GM21619 (cell line): ENCODE results near the gene UQCRC2.
"Not testable (repeated sequence)": the region's sequence is repeated elsewhere in the genome, so short reads cannot be mapped to it uniquely, and the experiment has no call there.

ENCODE experiments used
- ATAC-seq: cut with Tn5 transposase; IDR thresholded peaks from one replicate; pipeline ENCODE4 v1.9.1; 2021; ENCODE audit not compliant: unreplicated experiment

Gene UQCRC2

DNA sequence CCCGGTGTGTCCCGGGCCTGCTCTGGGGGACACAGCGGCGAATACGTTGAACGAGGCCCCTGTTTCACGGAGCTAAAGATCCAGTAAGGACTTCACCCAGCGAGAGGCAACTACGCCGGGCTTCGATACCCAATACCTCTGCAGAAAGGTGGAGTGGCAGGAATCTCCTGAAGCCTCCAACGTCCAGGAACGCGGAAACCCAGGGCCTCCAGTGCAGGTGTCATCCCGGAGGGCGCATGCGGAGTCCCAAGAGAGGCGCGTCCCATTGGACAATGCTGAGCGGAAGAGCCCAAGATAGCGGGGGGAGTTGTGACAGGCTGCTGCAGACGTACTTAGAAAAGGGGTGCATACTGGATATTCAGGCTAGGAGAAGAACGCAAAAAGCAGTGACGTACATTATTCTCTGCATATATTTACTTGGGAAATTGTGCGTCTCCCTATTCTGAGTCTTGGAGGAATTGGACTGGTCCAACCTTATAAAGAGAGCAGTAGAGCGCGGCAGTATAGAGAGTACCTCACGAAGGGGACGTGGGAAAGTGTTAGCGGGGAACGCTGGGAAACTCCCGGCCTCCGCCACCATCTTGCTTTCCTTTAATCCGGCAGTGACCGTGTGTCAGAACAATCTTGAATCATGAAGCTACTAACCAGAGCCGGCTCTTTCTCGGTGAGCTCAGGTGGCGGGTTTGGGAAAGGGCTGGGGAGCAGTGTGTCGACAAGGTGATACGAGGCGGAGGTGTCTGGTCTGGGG lies at the start of gene UQCRC2:
Gene UQCRC2 (plus strand): TSS at position 569 of the 748 bp plus-strand sequence. CDS start 63 bp downstream, at position 632.
- peak; percentile 88 for ATAC-seq

DNA sequence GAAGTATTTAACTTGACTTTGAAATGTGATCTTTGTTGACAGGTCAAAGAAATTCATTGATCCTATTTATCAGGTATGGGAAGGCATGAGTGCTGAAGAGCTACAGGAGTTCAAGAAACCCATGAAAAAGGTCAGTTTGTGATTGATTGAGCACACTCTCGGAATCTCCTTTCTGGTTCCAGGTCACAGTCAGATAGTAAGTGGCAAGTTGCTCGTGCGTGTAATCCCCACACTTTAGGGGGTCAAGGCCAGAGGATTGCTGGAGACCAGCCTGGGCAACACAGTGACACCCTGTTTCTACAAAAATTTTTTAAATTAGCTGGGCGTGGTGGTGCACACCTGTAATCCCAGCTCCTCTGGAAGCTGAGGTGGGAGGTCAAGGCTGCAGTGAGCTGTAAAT lies 20.5 kb upstream of the UQCRC2 start:
- not testable (repeated sequence) for ATAC-seq

DNA sequence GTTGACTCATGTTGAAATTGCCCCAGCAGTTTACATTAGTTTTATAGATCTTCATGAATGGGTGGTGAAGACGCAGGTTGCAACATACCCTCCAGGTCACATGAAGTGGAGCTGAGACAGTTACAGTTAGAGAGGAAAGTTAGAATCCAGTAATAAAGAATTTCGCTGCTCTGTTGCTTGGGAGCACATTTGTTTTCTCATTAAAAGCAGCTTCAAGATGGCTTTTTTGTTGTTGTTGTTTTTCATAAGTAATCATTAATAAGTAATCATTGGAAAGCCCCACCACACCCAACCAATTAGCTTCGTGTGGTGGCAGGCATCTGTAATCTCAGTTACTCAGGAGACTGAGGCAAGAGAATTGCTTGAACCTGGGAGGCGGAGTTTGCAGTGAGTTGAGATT lies 19.8 kb upstream of the UQCRC2 start:
- not testable (repeated sequence) for ATAC-seq

DNA sequence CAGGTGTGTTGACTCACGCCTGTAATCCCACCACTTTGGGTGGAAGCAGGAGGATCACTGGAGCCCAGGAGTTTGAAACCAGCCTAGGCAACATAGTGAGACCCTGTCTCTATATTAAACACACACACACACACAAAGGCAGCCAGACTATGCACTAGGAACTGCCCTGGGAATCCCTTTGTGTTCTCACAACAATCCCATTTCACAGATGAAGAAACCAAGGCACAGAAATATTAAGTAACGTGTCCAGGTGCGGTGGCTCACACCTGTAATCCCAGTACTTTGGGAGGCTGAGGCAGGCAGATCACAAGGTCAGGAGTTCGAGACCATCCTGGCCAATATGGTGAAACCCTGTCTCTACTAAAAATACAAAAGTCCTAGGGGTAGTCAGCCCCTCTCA lies 19.4 kb upstream of the UQCRC2 start:
- not testable (repeated sequence) for ATAC-seq

DNA sequence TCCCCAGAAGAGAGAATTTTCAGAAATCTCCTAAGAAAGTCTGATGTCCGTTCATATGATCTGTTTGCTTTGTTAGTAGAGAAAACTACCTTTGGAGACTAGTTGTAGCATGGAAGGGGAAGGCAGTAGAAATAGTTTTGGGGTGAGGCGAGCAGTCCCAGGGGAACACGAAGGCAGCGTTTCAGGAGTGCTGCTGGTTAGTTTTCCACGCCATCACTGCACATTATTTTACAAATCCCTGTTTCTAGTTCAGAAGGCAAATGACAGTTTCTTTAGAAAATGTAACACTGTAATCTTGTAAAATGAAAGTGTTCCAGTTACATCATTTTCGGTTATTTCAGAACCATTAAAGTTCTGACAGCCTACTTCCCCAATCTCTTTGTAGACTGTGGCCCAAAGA lies 16.9 kb upstream of the UQCRC2 start:
- ATAC-seq = not testable (repeated sequence)

DNA sequence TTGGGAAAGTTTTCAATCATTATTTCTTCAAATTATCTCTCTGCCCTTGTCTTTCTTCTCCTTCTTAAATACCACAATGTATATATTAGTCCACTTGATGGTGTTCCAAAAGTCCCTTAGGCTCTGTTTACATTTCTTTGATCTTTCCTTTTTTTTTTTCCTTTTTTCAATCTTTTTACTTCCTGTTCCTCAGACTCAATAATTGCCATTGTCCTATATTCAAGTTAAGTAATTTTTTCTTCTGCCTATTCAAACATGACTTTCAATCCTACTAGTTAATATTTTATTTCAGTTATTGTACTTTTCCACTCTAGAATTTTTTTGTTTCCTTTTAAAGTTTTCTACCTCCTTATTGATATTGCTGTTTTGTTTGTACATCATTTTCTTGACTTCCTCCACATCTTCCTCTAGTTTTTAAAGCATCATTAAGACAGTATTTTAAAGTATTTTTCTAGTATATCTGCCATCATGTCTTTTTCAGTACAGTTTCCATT lies 15.8 kb upstream of the UQCRC2 start:
- ATAC-seq = no peak

DNA sequence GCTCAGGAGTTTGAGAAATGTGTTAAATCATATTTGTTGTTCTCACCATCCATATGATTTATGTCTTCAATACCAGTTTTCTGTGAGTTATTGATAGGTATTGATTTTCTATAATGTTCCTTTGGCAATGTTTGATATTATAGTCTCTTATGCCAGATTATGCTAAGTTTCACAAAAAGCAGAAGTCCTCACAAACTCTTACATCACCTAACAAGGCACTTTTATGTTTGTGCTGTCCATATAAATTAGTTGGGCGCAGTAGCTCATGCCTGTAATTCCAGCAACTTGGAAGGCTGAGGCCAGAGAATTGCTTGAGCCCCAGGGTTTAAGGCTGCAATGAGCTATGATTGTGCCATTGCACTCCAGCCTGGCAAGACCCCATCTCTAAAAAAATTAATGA lies 12.6 kb upstream of the UQCRC2 start:
- ATAC-seq = no peak

DNA sequence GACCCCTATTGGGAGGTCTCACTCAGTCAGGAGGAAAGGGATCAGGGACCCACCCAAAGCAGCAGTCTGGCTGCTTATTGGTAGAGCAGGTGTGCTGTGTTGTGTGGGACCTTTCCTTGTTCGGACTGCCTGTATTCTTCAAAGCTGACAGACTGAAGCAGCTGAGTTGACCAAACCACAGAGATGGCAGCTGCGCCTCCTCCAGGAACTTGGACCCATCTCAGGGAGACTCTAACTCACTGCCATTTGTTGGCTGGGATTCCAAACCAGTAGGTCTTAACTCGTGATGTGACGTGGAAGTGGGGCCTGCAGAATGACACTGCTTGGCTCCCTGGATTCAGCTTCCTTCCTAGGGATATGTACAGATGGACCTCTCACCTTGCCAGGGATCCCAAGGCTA lies 9.6 kb upstream of the UQCRC2 start:
- no peak for ATAC-seq

DNA sequence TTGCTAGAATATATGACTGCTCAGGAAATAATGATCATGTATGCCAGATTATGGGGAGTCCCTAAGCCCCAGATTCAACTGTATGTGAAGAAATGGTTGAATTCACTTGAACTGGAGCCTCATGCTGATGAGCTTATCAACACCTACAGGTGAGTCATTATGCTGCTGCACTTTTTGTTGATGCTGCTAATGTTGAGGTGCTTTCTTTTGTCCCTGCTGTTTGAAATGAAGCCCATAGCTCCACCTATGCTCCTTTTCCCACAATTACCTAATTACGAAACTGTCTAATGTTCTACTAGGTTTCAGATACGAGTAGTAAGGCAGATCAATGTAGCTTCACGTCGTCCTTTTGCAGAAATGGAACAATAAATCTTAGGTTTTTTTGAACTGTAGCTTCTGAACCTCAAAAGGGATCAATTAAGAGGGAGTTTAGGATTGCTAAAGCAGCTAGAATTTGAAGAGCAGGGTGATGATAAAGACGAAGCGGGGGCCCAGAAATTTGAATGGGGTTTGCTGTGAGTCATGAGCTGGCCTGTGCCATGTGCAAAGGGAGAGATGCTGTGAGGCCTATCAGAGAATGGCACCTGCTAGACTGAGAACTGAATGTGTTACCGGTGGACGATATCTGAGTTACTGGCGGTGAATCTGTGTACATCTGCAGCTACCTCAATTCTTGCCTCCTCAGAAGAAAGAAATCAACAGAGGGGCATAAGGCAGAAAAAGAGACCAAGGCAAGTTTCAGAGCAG lies 6.1 kb upstream of the UQCRC2 start:
- no peak for ATAC-seq

DNA sequence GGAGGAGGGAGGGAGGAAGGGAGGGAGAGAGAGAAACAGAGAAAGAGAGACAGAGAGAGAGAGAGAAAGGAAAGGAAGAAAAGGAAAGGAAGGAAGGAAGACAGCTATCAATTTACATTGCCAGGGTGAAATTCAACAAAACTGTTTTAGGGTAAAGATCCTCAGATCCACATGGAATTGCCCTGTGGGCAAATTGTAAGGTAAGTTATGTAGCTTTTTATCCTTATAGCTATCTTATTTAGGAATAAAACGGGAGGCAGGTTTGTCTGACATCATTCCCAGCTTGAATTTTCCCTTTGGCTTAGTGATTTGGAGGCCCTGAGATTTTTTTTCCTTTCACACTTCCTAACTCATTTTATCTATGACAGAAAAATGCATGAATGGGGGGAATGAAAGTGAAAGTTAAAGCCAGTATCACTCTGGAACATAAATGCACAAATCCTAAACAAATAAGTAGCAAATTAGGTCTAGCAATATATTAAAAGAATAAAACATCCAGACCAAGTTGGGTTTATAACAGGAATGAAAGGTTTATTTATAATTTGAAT lies 3.4 kb upstream of the UQCRC2 start:
- no peak for ATAC-seq

DNA sequence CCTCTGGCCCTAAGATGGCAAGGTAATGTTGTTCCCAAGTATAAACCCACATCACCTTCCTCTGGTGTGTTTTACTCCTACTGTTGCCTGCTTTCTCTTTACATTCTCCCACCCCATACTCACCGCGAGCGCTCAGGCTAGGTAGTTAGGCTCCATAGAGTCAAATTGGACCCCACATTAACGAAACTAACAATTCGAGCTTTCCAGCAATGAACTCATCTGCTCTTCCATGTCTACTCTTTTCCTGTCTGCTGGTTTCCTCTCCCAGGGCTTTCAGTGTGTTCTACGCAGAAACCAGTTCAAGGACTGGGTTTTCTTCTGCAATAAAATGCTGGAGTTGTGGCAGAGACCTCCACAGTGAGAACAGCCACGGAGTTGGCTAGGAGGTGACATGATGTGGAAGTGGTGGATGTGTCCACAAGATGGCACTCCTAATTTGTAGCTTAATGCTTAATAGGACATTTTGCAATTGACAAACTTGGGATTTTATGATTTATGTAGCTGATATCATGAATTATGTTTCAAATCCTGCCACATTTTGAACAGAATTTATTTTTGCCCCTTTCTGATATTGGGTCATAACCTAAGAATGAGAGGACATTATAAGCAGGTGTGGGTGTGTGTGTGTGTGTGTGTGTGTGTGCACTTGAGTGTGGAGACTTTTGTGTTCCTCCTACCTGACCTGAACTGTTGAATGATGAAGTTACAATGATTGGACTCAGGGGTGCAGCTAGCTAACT lies 2.2 kb upstream of the UQCRC2 start:
- no peak for ATAC-seq

DNA sequence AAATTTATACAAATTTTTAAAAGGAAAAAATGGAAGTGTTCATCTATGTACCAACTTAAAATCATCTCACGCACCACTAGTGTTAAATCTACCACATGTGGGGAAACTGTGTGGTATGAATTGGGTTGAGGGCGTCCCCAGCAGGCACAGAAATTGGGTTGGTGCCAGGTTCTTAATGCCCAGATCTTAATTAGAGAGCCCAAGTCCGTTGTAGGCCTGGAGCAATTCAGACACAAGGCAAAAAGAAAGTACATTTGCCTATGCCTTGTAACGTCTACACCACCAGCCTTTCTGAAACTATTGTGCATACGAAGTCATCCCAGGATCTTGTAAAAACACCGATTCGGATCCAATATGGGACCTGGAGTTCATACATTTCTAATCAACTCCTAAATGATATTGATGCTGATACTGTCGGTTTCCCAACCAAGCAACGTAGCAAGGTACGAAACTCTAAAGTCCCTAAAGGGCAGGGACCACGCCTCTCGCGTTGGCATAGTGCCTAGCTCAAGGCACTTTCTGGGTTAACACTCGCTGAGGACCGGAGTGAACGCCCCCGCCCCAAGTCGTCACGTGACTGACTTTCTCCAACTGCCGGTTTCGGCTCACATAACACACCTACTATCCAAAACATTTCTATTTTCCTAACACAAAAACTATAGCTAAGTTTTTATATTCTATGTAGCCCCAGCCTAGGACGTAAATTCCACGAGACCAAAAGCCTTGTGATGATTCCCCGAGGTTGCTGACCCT lies 945 bp upstream of the UQCRC2 start:
- peak; percentile 26 for ATAC-seq

DNA sequence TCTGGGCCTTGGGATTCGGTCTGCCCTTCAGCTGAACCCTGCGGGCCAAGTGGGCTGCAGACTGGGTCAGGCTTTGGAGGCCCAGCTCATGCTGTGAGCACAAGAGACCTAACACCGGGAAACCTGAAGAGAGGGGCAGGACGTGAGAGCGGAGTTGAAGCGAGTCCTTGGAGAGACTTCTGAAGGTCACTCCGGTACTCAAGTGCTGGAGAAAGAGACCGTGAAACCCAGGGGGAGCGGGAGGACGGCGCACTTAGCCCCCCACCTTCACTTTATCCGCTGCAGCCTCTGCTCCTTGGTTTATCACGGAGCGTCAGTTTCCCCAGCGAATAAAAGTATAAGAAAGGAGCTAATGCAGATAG lies 361 bp downstream of the UQCRC2 start:
- ATAC-seq = no peak

DNA sequence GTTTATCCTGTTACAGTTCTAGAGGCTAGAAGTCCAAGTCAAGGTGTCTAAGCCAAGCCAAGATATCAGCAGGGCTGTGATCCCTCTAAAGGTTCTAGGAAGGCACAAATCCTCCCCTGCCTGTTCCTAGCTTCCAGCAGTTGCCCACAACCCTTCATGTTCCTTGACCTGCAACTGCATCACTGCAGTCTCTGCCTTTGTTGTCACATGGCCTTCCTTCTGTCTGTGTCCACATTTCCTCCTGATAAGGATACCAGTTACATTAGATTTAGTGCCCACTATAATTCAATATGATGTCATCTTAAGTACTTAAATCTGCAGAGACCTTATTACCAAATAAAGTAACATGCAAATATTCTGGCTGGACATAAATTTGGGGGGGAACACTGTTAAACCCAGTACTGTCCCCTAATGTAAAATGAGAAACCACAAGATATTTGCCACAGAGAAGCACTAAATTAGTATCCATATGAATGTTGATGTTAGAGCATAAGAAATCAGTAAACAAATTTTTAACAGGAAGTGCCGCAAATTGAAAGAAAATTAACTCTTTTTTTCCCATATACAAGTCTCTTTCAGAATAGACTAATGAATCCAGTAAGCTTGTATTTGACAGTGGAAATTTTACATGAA lies 4.7 kb downstream of the UQCRC2 start:
- no peak for ATAC-seq

DNA sequence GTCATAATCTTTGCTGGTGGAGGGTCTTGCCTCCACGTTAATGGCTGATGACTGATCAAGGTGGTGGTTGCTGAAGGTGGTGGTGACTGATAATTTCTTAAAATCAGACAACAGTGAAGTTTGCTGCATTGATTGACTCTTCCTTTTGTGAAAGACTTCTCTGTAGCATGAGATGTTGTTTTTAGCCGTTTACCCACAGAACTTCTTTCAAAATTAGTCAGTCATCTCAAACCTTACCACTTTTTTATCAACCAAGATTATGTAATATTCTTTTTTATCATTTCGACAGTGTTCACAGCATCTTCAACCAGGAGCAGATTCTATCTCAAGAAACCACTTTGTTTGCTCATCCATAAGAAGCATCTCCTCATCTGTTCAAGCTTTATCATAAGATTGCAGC lies 5.9 kb downstream of the UQCRC2 start:
- ATAC-seq = no peak

DNA sequence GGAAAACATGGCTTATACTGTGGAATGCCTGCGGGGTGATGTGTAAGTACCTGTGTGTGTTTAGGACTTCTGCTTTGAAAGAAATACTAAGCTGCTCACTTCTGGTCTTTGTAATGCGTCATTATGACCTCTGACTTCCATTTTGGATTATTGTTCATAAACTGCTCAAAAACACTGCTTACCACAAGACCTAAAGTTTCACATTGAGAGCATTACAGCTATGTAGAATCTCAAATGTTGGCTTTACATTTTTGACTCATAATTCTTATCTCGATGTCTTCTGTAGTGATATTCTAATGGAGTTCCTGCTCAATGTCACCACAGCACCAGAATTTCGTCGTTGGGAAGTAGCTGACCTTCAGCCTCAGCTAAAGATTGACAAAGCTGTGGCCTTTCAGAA lies 9.3 kb downstream of the UQCRC2 start:
- no peak for ATAC-seq

DNA sequence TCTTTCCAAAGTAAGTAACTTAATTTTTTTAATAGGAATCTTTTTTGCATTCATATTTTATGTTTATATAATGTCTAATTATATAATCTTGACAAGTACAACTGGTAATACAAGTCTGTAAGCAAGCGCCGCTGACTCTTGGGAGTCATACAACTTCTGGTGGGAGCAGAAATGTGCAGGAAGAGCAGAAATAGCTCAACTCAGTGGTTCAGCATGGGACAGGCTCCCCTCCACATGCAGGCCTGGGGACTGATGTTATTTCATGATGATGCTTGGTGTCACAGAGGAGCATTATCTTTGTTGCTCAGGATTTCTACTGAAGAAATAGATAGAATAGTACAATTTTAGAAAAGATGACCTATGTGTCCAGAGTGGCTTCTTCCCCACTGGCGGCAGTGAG lies 10.7 kb downstream of the UQCRC2 start:
- no peak for ATAC-seq

DNA sequence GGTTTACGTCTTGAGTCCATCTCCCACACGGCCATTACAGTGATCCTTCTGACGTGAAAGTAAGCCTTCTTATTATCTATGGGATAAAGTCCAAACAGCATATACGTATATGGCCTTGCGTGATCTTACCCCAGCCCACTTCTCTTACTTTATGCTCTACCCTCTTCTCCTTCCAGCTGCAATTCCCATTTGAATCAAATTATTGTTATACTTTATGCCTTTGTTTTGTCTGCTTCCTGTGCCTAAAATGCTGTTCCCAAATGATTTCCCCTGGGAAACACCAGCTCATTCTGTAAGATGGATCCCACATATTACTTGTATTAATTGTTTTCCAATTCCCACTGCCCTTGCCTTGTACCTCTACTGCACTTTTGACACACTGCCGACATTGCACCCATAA lies 11.2 kb downstream of the UQCRC2 start:
- ATAC-seq = no peak

DNA sequence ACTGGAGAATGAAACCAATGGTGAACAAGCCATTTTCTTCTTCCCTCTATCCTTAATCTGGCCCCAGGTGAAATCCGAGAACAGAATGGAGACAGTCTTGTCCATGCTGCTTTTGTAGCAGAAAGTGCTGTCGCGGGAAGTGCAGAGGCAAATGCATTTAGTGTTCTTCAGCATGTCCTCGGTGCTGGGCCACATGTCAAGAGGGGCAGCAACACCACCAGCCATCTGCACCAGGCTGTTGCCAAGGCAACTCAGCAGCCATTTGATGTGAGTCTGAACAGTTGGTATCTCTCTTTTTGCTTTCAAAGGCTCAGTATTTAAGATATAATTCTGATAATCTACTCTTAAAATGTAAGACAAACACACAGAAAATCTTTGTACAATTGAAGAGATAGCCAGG lies 18.7 kb downstream of the UQCRC2 start:
- no peak for ATAC-seq

DNA sequence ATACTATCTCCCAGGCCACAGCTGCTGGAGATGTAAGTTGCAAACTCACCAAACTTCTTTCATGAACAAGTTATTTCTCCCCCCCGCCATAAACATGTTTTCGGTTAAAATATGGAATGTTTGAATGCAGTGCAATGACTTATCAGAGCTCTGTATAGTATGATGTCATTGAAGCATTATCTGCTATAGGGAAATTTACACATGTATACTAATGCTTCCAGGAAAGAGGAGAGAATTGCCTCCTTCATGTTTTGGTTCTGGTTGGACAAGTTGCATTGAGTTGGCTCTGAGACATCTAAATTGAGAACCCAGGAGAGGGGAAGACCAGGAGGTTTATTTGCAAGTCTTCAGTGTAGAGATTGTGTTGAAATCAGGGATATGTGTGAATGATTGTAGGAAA lies 20.8 kb downstream of the UQCRC2 start:
- no peak for ATAC-seq
